ENCODE measurements around the gene PTTG1IP. TPM values are rescaled to one million over a fixed set of nuclear protein-coding genes. Genes with fewer than 3 reads are reported as not detected.

PTTG1IP gene
- total RNA-seq, 4 donors from 2014 or later = 217 to 419 (median 313) TPM

DNA sequence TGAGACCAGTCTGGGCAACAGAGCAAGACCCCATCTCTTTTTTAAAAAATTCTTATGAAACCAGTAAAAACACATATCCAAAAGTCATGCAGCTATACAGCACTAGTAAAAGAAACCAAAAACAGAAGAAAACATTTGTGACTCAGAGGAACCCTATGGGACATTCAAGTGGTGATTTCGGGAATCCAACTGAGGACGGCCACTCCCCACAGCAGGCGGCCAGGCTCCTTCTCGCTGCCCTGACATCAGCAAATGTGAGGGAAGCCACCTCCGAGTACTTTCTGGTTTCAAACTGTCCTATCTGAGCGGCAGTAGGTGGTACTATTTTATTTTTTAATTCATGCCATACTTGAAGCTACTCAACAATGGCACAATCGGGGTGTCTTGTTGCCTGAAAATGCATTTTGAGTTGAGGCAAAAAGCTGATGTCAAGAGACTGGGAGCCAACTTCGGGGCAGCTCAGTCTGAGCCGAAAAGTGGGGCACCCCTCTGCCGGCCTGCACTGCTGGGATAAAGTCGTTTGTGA lies 58.9 kb downstream of the PTTG1IP start:
- TF ChIP-seq POLR2AphosphoS5 (IDR thresholded peaks at IDR 0.05) = no peak
- TF ChIP-seq POLR2A (IDR thresholded peaks at IDR 0.05) = no peak
- TF ChIP-seq, protein P1, sequence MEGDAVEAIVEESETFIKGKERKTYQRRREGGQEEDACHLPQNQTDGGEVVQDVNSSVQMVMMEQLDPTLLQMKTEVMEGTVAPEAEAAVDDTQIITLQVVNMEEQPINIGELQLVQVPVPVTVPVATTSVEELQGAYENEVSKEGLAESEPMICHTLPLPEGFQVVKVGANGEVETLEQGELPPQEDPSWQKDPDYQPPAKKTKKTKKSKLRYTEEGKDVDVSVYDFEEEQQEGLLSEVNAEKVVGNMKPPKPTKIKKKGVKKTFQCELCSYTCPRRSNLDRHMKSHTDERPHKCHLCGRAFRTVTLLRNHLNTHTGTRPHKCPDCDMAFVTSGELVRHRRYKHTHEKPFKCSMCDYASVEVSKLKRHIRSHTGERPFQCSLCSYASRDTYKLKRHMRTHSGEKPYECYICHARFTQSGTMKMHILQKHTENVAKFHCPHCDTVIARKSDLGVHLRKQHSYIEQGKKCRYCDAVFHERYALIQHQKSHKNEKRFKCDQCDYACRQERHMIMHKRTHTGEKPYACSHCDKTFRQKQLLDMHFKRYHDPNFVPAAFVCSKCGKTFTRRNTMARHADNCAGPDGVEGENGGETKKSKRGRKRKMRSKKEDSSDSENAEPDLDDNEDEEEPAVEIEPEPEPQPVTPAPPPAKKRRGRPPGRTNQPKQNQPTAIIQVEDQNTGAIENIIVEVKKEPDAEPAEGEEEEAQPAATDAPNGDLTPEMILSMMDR (IDR thresholded peaks at IDR 0.05) = no peak
- TF ChIP-seq EP300 (IDR thresholded peaks at IDR 0.05) = no peak
- Histone ChIP-seq H3K4me3 (no peak overlapping the region), H3K9me3 (peaks cover 0 to 9% (median 0%) of the 10 kb centered on the region in 3 donors), H3K4me1 (peaks cover 0 to 39% (median 11%) of the 10 kb centered on the region in 3 donors), H3K36me3 (peaks cover 0 to 41% of the 10 kb centered on the region in 2 donors), H3K27me3 (no peaks in the 10 kb centered on the region), H3K27ac (peak overlapping the region in 1 of 4 donors; percentile 11)
- no peak for ATAC-seq
- WGBS, 2 donors (ENCODE audit: low coverage in 1 of 2) = 67 to 73% methylated on average over 5 to 7 of the region's 11 CpGs

DNA sequence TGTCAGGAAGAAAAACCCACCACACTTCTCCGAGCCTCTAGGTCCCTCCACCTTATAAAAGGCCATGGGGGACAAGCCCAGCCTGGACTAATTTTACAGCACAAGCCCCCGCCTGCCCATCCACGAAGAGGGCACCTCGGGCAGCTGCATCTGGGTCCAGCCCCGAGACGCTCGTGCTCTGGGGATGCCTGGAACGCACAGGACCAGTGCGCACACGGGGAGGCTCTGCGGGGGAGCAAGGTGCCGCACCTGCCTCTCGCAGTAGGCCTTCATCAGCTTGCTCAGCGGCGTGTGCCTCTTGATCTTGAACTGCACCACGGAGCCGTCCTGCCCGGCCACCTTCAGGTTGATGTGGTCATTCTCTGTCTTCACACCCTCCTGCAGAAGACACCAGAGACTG lies 59.8 kb downstream of the PTTG1IP start:
- Histone ChIP-seq H3K36me3 (peaks cover 0 to 49% of the 10 kb centered on the region in 2 donors), H3K4me3 (no peak overlapping the region), H3K4me1 (peaks cover 0 to 36% (median 11%) of the 10 kb centered on the region in 3 donors), H3K27me3 (no peaks in the 10 kb centered on the region), H3K27ac (no peak overlapping the region), H3K9me3 (peaks cover 0 to 1% (median 0%) of the 10 kb centered on the region in 3 donors)
- TF ChIP-seq, protein P1 (IDR thresholded peaks at IDR 0.05) = no peak
- no peak for TF ChIP-seq POLR2AphosphoS5 (IDR thresholded peaks at IDR 0.05)
- no peak for TF ChIP-seq EP300 (IDR thresholded peaks at IDR 0.05)
- no peak for TF ChIP-seq POLR2A (IDR thresholded peaks at IDR 0.05)
- no peak for ATAC-seq
- 88% methylated on average over 6 of the region's 18 CpGs; no CpG with 5 or more reads in 1 of the 2 donors for WGBS, 2 donors (ENCODE audit: low coverage in 1 of 2)

DNA sequence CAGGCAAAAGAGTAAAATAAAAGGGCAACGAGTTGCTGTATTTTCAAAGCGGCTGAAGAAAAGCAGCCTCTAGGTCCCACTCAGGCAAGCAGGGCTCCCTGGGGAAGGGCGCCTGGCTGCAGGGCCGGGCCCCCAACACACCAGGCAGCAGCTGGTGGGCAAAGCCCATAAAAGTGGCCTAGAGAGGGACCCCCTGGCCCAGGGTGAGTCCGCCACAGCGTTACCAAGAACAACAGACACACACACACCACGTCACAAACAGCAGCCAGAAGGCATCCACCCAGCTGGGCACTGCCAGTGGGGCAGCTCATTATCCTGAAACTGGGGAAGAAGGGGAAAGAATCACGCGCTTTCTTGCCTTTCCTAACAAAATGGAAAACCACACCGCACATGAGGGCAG lies 60.3 kb downstream of the PTTG1IP start:
- no peak overlapping the region for H3K4me3 ChIP-seq
- H3K4me1 ChIP-seq = peaks cover 0 to 30% (median 11%) of the 10 kb centered on the region in 3 donors
- peaks cover 0 to 55% of the 10 kb centered on the region in 2 donors for H3K36me3 ChIP-seq
- H3K9me3 ChIP-seq = no peaks in the 10 kb centered on the region
- TF ChIP-seq, protein P1 (IDR thresholded peaks at IDR 0.05) = no peak
- TF ChIP-seq POLR2A (IDR thresholded peaks at IDR 0.05) = no peak
- ATAC-seq = no peak
- H3K27me3 ChIP-seq = no peaks in the 10 kb centered on the region
- 85% methylated on average over 4 of the region's 10 CpGs; no CpG with 5 or more reads in 1 of the 2 donors for WGBS, 2 donors (ENCODE audit: low coverage in 1 of 2)
- no peak overlapping the region for H3K27ac ChIP-seq

DNA sequence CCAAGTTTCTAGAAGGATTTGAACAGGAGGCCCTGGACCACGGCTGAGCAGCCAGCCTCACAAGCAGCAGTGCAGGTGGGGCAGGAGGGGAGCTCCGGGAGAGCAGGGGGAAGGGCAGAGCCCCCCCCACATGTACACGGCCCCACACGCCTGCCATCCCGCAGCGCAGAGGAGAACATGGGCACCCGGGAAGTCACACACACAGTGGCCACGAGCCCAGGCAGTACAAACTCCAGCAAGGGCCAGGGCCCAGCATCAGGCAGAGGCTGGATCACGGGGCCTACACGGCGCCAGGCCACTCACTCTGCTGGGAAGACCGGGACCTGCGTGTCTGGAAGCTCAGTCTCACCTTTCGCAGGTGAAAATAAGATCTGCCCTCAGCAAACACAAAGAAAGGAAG lies 60.9 kb downstream of the PTTG1IP start:
- WGBS, 2 donors (ENCODE audit: low coverage in 1 of 2) = 87% methylated on average over 7 of the region's 14 CpGs; no CpG with 5 or more reads in 1 of the 2 donors
- H3K36me3 ChIP-seq = peaks cover 0 to 60% of the 10 kb centered on the region in 2 donors
- no peak overlapping the region for H3K4me3 ChIP-seq
- H3K4me1 ChIP-seq = peaks cover 0 to 29% (median 11%) of the 10 kb centered on the region in 3 donors
- no peak for ATAC-seq
- H3K9me3 ChIP-seq = no peaks in the 10 kb centered on the region
- TF ChIP-seq EP300 (IDR thresholded peaks at IDR 0.05) = no peak
- H3K27me3 ChIP-seq = no peaks in the 10 kb centered on the region
- no peak overlapping the region for H3K27ac ChIP-seq

DNA sequence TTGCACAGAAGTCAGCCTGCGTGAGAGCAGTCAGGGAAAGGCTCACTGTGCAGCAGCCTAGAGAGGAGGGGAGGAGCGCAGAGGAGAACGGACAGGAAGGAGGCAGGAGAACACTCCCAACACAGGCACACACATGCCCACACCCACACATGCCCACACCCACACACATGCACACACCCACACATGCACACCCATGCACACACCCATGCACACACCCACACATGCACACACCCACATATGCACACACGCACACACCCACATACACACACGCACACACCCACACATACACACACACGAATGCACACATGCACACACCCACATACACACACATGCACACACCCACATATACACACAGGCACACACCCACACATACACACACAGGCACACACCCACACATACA lies 62.7 kb downstream of the PTTG1IP start:
- Histone ChIP-seq H3K9me3 (no peaks in the 10 kb centered on the region), H3K36me3 (peaks cover 0 to 78% of the 10 kb centered on the region in 2 donors), H3K27ac (no peak overlapping the region), H3K4me3 (no peak overlapping the region), H3K4me1 (peaks cover 0 to 11% (median 3%) of the 10 kb centered on the region in 3 donors), H3K27me3 (no peaks in the 10 kb centered on the region)
- no peak for ATAC-seq
- TF ChIP-seq, protein P1 (IDR thresholded peaks at IDR 0.05) = no peak
- no peak for TF ChIP-seq EP300 (IDR thresholded peaks at IDR 0.05)
- TF ChIP-seq POLR2A (IDR thresholded peaks at IDR 0.05) = no peak
- no peak for TF ChIP-seq POLR2AphosphoS5 (IDR thresholded peaks at IDR 0.05)
- 72 to 79% methylated on average over 3 to 4 of the region's 6 CpGs for WGBS, 2 donors (ENCODE audit: low coverage in 1 of 2)
